SKM-1 treated with dmso at 0.1 percent for 144 hours (cell line): ENCODE data around the gene MOB2.

Source experiments
- DNase-seq: peaks from one replicate; lab custom pipeline; 2025; ENCODE audit not compliant: unreplicated experiment; lab: John Stamatoyannopoulos, UW

The MOB2 gene

GRCh38 chr11:1473011-1473628 is 13.5 kb downstream of the MOB2 start:
- no peak for DNase-seq

- no peak for DNase-seq
Measured at GRCh38 chr11:1472180-1473005, 14.2 kb downstream of the MOB2 start.

- no peak for DNase-seq
Measured at GRCh38 chr11:1471736-1472135, 14.8 kb downstream of the MOB2 start.

GRCh38 chr11:1470681-1471611 is 15.6 kb downstream of the MOB2 start:
- DNase-seq = no peak

GRCh38 chr11:1469911-1470680 is 16.5 kb downstream of the MOB2 start:
- no peak for DNase-seq

GRCh38 chr11:1469287-1469910 is 17.2 kb downstream of the MOB2 start:
- DNase-seq = no peak

GRCh38 chr11:1468473-1469066 is 18.0 kb downstream of the MOB2 start:
- no peak for DNase-seq

GRCh38 chr11:1468002-1468401 is 18.6 kb downstream of the MOB2 start:
- DNase-seq = no peak

- no peak for DNase-seq
Measured at GRCh38 chr11:1467270-1467669, 19.3 kb downstream of the MOB2 start.

- DNase-seq = no peak
Measured at GRCh38 chr11:1466784-1467183, 19.8 kb downstream of the MOB2 start.

- DNase-seq = no peak
Measured at GRCh38 chr11:1463056-1463455, 23.5 kb downstream of the MOB2 start.

- no peak for DNase-seq
Measured at GRCh38 chr11:1462698-1462975, 23.9 kb downstream of the MOB2 start.

- no peak for DNase-seq
Measured at GRCh38 chr11:1461826-1462697, 24.5 kb downstream of the MOB2 start.

GRCh38 chr11:1460986-1461825 is 25.4 kb downstream of the MOB2 start:
- no peak for DNase-seq

- no peak for DNase-seq
Measured at GRCh38 chr11:1460396-1460985, 26.1 kb downstream of the MOB2 start.

- no peak for DNase-seq
Measured at GRCh38 chr11:1459764-1460395, 26.7 kb downstream of the MOB2 start.

- DNase-seq = no peak
Measured at GRCh38 chr11:1459219-1459575, 27.4 kb downstream of the MOB2 start.
